Measurements from ENCODE around the gene SYCE3.
A peak's percentile ranks its signal among the peaks of the same experiment; 100 is the strongest.

SYCE3 gene

GRCh38 chr22:50582493-50583293 is 20.0 kb upstream of the SYCE3 start, which contains the start of gene CHKB (continued):
- no peak for TF ChIP-seq ZNF394 (tag by site-specific recombination; IDR thresholded peaks at IDR 0.05; ENCODE audit: borderline replicate concordance)
- TF ChIP-seq ZNF623 (tag by site-specific recombination; IDR thresholded peaks at IDR 0.05), result no peak
- no peak for TF ChIP-seq ZNF677 (tag by site-specific recombination; IDR thresholded peaks at IDR 0.05)
- no peak for TF ChIP-seq ZNF488 (tag by site-specific recombination; IDR thresholded peaks at IDR 0.05)
- no peak for TF ChIP-seq ZNF561 (tag by site-specific recombination; IDR thresholded peaks at IDR 0.05; ENCODE audit: borderline replicate concordance)
- TF ChIP-seq ZNF449 (tag by site-specific recombination; IDR thresholded peaks at IDR 0.05), result peak; percentile 68
- no peak for TF ChIP-seq ZNF768 (tag by site-specific recombination; IDR thresholded peaks at IDR 0.05)
- no peak for TF ChIP-seq ZNF138 (tag by site-specific recombination; IDR thresholded peaks at IDR 0.05; ENCODE audit: borderline replicate concordance)
- TF ChIP-seq ZNF274 (IDR thresholded peaks at IDR 0.05; ENCODE audit: low read length), result no peak
- no peak for TF ChIP-seq ZNF274 (tag by site-specific recombination; IDR thresholded peaks at IDR 0.05; ENCODE audit: borderline replicate concordance)
- TF ChIP-seq ZNF585B (tag by site-specific recombination; IDR thresholded peaks at IDR 0.05), result no peak
- TF ChIP-seq ZNF221 (tag by site-specific recombination; IDR thresholded peaks at IDR 0.05; ENCODE audit: borderline replicate concordance), result no peak
- TF ChIP-seq ZNF473 (tag by site-specific recombination; IDR thresholded peaks at IDR 0.05), result no peak
- TF ChIP-seq KLF1 (tag by site-specific recombination; IDR thresholded peaks at IDR 0.05), result peak; percentile 47
- peak; percentile 63 for TF ChIP-seq ZNF660 (tag by site-specific recombination; IDR thresholded peaks at IDR 0.05)
- TF ChIP-seq HOXA7 (CRISPR knock-in tag; IDR thresholded peaks at IDR 0.05; ENCODE audit: borderline replicate concordance), result no peak
- no peak for TF ChIP-seq ZNF366 (tag by site-specific recombination; conservative IDR thresholded peaks at IDR 0.05)
- TF ChIP-seq INSM2 (tag by site-specific recombination; IDR thresholded peaks at IDR 0.05), result peak; percentile 49
- no peak for TF ChIP-seq ZNF292 (tag by site-specific recombination; IDR thresholded peaks at IDR 0.05; ENCODE audit: borderline replicate concordance, low read depth)
- peak; percentile 62; the same call in 1 of the 2 replicates for TF ChIP-seq BCL11A (tag by site-specific recombination; IDR thresholded peaks at IDR 0.05; ENCODE audit: low read depth)
- peak; percentile 94 for TF ChIP-seq ZBTB26 (tag by site-specific recombination; optimal IDR thresholded peaks at IDR 0.05)
- TF ChIP-seq ZNF426 (tag by site-specific recombination; IDR thresholded peaks at IDR 0.05), result no peak
- TF ChIP-seq ZNF175 (tag by site-specific recombination; IDR thresholded peaks at IDR 0.05), result no peak
- no peak for TF ChIP-seq ZNF785 (tag by site-specific recombination; IDR thresholded peaks at IDR 0.05)
- no peak for TF ChIP-seq ZNF155 (tag by site-specific recombination; IDR thresholded peaks at IDR 0.05)
- no peak for TF ChIP-seq ZNF24 (tag by site-specific recombination; IDR thresholded peaks at IDR 0.05)
- no peak for TF ChIP-seq ZNF596 (tag by site-specific recombination; IDR thresholded peaks at IDR 0.05)
- TF ChIP-seq ZNF19 (tag by site-specific recombination; IDR thresholded peaks at IDR 0.05; ENCODE audit: low read depth), result no peak
- TF ChIP-seq ZNF837 (tag by site-specific recombination; IDR thresholded peaks at IDR 0.05), result no peak
- no peak for TF ChIP-seq ZNF514 (tag by site-specific recombination; IDR thresholded peaks at IDR 0.05)
- TF ChIP-seq ZBTB17 (tag by site-specific recombination; IDR thresholded peaks at IDR 0.05), result peak; percentile 89
- no peak for TF ChIP-seq ZNF148 (tag by site-specific recombination; IDR thresholded peaks at IDR 0.05; ENCODE audit: borderline replicate concordance)
